Dendritic cell treated with granulocyte-macrophage colony-stimulating factor and Interleukin-4, amounts not matched to agents 40 ng/mL and 50 ng/mL, for 4 days (primary cell): ENCODE measurements around the gene PDZD2.

Experiments
- H3K27ac Mint-ChIP-seq: one replicate; pipeline ENCODE4 v1.8.0; 2022; ENCODE audit warnings: mild to moderate bottlenecking, mixed read lengths
- H3K27me3 Mint-ChIP-seq: one replicate; pipeline ENCODE4 v1.8.0; 2022; ENCODE audit warnings: mild to moderate bottlenecking, mixed read lengths
- H3K36me3 Mint-ChIP-seq: one replicate; pipeline ENCODE4 v1.8.0; 2022; ENCODE audit warnings: low read depth, mixed read lengths
- H3K4me1 Mint-ChIP-seq: one replicate; pipeline ENCODE4 v1.8.0; 2022; ENCODE audit warnings: low read depth, mixed read lengths
- H3K4me3 Mint-ChIP-seq: one replicate; pipeline ENCODE4 v1.8.0; 2022; ENCODE audit warnings: mild to moderate bottlenecking, moderate library complexity, mixed read lengths
- H3K9me3 Mint-ChIP-seq: one replicate; pipeline ENCODE4 v1.8.0; 2022; ENCODE audit warnings: mixed read lengths
- intact Hi-C: fragments of 100-400 bp; cut with micrococcal nuclease; formaldehyde crosslinking; loops from one replicate; pipeline ENCODE4 v1.15.0; 2022

PDZD2 gene

GRCh38 chr5:31832966-31833365, 194.0 kb downstream of the PDZD2 start:
- no peak overlapping the region for H3K27ac Mint-ChIP-seq
- no peaks in the 10 kb centered on the region for H3K9me3 Mint-ChIP-seq
- H3K36me3 Mint-ChIP-seq = no peaks in the 10 kb centered on the region
- intact Hi-C loops = no loop called here
- no peaks in the 10 kb centered on the region for H3K27me3 Mint-ChIP-seq
- H3K4me1 Mint-ChIP-seq = no peaks in the 10 kb centered on the region
- no peak overlapping the region for H3K4me3 Mint-ChIP-seq

- Mint-ChIP-seq H3K4me1 (no peaks in the 10 kb centered on the region), H3K4me3 (no peak overlapping the region), H3K27ac (no peak overlapping the region), H3K9me3 (no peaks in the 10 kb centered on the region), H3K27me3 (no peaks in the 10 kb centered on the region), H3K36me3 (no peaks in the 10 kb centered on the region)
- intact Hi-C loops = no loop called here
These were observed 194.8 kb downstream of the PDZD2 start for GRCh38 chr5:31833710-31834109.

- intact Hi-C loops = no loop called here
- H3K27me3 Mint-ChIP-seq = no peaks in the 10 kb centered on the region
- no peak overlapping the region for H3K27ac Mint-ChIP-seq
- no peaks in the 10 kb centered on the region for H3K36me3 Mint-ChIP-seq
- no peaks in the 10 kb centered on the region for H3K9me3 Mint-ChIP-seq
- no peaks in the 10 kb centered on the region for H3K4me1 Mint-ChIP-seq
- no peak overlapping the region for H3K4me3 Mint-ChIP-seq
These were observed 205.9 kb downstream of the PDZD2 start for GRCh38 chr5:31844622-31845345.

GRCh38 chr5:31845361-31845760, 206.4 kb downstream of the PDZD2 start:
- H3K36me3 Mint-ChIP-seq = no peaks in the 10 kb centered on the region
- intact Hi-C loops = no loop called here
- H3K4me1 Mint-ChIP-seq = no peaks in the 10 kb centered on the region
- no peak overlapping the region for H3K4me3 Mint-ChIP-seq
- H3K27me3 Mint-ChIP-seq = no peaks in the 10 kb centered on the region
- H3K27ac Mint-ChIP-seq = no peak overlapping the region
- H3K9me3 Mint-ChIP-seq = no peaks in the 10 kb centered on the region

GRCh38 chr5:31846934-31847333, 208.0 kb downstream of the PDZD2 start:
- intact Hi-C loops = no loop called here
- H3K27me3 Mint-ChIP-seq = no peaks in the 10 kb centered on the region

GRCh38 chr5:31847354-31847753, 208.4 kb downstream of the PDZD2 start:
- intact Hi-C loops = no loop called here
- H3K27ac Mint-ChIP-seq = no peak overlapping the region
- H3K9me3 Mint-ChIP-seq = no peaks in the 10 kb centered on the region

More at GRCh38 chr5:31846934-31847333, 208.0 kb downstream of the PDZD2 start:
- Mint-ChIP-seq H3K4me3 (no peak overlapping the region), H3K4me1 (no peaks in the 10 kb centered on the region), H3K27ac (no peak overlapping the region), H3K36me3 (no peaks in the 10 kb centered on the region), H3K9me3 (no peaks in the 10 kb centered on the region)

DNA sequence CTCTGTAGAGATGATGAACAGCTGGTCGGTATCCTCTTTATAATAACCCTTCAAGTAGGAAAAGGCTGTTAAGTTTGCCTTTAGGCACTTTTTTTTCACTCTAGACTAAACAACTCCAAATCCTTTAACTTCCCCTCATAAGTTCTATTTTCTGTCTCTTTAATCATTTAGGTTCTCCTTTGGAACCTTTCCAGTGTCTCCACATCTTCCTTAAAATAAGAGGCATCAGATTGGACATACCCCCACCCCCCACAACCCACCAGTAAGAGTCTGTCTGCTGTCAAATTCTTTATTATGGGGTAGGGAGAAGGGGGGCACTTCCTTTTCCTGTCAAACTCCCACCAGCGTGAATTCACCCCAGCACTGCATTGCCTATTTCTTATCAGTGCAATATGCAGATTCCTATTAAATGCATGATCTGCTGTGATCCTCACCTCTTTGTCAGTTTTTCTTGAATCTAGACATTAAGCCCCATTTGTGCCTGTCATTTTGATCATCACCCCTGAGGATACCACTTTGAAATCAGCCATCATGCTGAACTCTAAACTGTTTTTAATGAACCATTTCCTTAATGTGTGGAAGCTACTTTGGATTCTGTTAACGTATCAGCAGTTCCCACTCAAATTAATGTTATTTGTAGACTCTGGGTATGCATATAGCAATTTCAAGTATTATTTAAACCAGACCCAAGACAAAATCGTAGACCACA, 212.2 kb downstream of the PDZD2 start:
- no peak overlapping the region for H3K27ac Mint-ChIP-seq
- intact Hi-C loops = no loop called here

More at GRCh38 chr5:31847354-31847753, 208.4 kb downstream of the PDZD2 start:
- H3K4me1 Mint-ChIP-seq = no peaks in the 10 kb centered on the region
- no peaks in the 10 kb centered on the region for H3K36me3 Mint-ChIP-seq
- no peaks in the 10 kb centered on the region for H3K27me3 Mint-ChIP-seq
- H3K4me3 Mint-ChIP-seq = no peak overlapping the region

GRCh38 chr5:31853398-31854135, 214.6 kb downstream of the PDZD2 start:
- Mint-ChIP-seq H3K9me3 (peaks cover 3% of the 10 kb centered on the region), H3K27ac (no peak overlapping the region)

More for the DNA sequence above, 212.2 kb downstream of the PDZD2 start:
- Mint-ChIP-seq H3K27me3 (peaks cover 32% of the 10 kb centered on the region), H3K36me3 (no peaks in the 10 kb centered on the region), H3K4me3 (no peak overlapping the region), H3K4me1 (peaks cover 18% of the 10 kb centered on the region), H3K9me3 (no peaks in the 10 kb centered on the region)

GRCh38 chr5:31854181-31855133, 215.5 kb downstream of the PDZD2 start:
- peaks cover 18% of the 10 kb centered on the region for H3K4me1 Mint-ChIP-seq
- no peak overlapping the region for H3K27ac Mint-ChIP-seq
- H3K9me3 Mint-ChIP-seq = peaks cover 12% of the 10 kb centered on the region
- no peaks in the 10 kb centered on the region for H3K36me3 Mint-ChIP-seq
- intact Hi-C loops = no loop called here
- peak overlapping the region; percentile 60 for H3K4me3 Mint-ChIP-seq
- H3K27me3 Mint-ChIP-seq = peaks cover 42% of the 10 kb centered on the region

More at GRCh38 chr5:31853398-31854135, 214.6 kb downstream of the PDZD2 start:
- H3K4me1 Mint-ChIP-seq = peaks cover 18% of the 10 kb centered on the region
- H3K4me3 Mint-ChIP-seq = no peak overlapping the region
- no peaks in the 10 kb centered on the region for H3K36me3 Mint-ChIP-seq
- H3K27me3 Mint-ChIP-seq = peaks cover 42% of the 10 kb centered on the region
- intact Hi-C loops = no loop called here

GRCh38 chr5:31855134-31856040, 216.5 kb downstream of the PDZD2 start:
- Mint-ChIP-seq H3K27ac (no peak overlapping the region), H3K4me1 (peaks cover 18% of the 10 kb centered on the region), H3K9me3 (peaks cover 22% of the 10 kb centered on the region), H3K36me3 (no peaks in the 10 kb centered on the region), H3K27me3 (peaks cover 42% of the 10 kb centered on the region), H3K4me3 (peak overlapping the region; percentile 60)
- intact Hi-C loops = no loop called here

DNA sequence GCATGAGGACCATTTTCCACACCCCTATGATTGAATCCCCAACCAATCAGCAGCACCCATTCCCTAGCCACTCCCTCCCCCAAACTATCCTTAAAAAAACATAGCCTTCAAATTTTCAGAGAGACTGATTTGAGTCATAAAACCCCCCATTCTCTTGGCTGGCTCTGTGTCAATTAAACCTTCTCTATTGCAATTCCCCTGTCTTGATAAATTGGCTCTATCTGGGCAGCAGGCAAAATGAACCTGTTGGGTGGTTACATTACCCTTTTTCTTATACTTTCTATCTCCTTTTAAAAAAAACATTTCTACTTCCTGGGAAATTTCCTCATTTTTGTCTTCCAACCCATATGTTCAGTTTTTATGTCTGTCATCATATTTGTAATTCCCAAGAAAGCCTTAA, 220.2 kb downstream of the PDZD2 start:
- intact Hi-C loops = no loop called here
- no peak overlapping the region for H3K4me3 Mint-ChIP-seq
- no peak overlapping the region for H3K27ac Mint-ChIP-seq
- H3K36me3 Mint-ChIP-seq = no peaks in the 10 kb centered on the region
- peaks cover 31% of the 10 kb centered on the region for H3K27me3 Mint-ChIP-seq
- H3K4me1 Mint-ChIP-seq = peaks cover 15% of the 10 kb centered on the region
- H3K9me3 Mint-ChIP-seq = peaks cover 28% of the 10 kb centered on the region

GRCh38 chr5:31860278-31860677, 221.3 kb downstream of the PDZD2 start:
- Mint-ChIP-seq H3K27me3 (peaks cover 24% of the 10 kb centered on the region), H3K4me3 (no peak overlapping the region), H3K27ac (no peak overlapping the region), H3K4me1 (peaks cover 3% of the 10 kb centered on the region), H3K36me3 (no peaks in the 10 kb centered on the region), H3K9me3 (peaks cover 28% of the 10 kb centered on the region)
- intact Hi-C loops = no loop called here
